Activated CD4-positive, alpha-beta memory T cell treated with anti-CD3 and anti-CD28 coated beads, Interleukin-2, amount 10 ng/mL, durations not matched to agents 7 days and 5 days (primary cell): Measurements from ENCODE around the gene ABLIM3. TPM values are rescaled to one million over a fixed set of nuclear protein-coding genes. Genes with fewer than 3 reads are reported as not detected.
A peak's percentile ranks its signal among the peaks of the same experiment; 100 is the strongest.

Experiments
- CTCF ChIA-PET: fragments of 350-600 bp; sonication (Branson Sonifier 250); formaldehyde crosslinking; loops from one replicate; lab custom pipeline; 2021; ENCODE audit warnings: antibody characterized with exemption, inconsistent platforms; lab: Charles Lee
- POLR2A ChIA-PET: fragments of 350-600 bp; sonication (Branson Sonifier 250); formaldehyde crosslinking; loops from one replicate; lab custom pipeline; 2021; ENCODE audit warnings: antibody characterized with exemption; lab: Charles Lee
- DNase-seq: peaks from one replicate; pipeline ENCODE4 v3.0.0-alpha.2; 2020
- H3K27ac Mint-ChIP-seq: one replicate; pipeline ENCODE4 v1.8.0; 2021; ENCODE audit warnings: mild to moderate bottlenecking, mixed read lengths
- H3K27me3 Mint-ChIP-seq: one replicate; pipeline ENCODE4 v1.8.0; 2021; ENCODE audit warnings: mixed read lengths
- H3K36me3 Mint-ChIP-seq: one replicate; pipeline ENCODE4 v1.8.0; 2021; ENCODE audit warnings: low read depth, mixed read lengths
- H3K4me1 Mint-ChIP-seq: one replicate; pipeline ENCODE4 v1.8.0; 2021; ENCODE audit warnings: mixed read lengths
- H3K4me3 Mint-ChIP-seq: one replicate; pipeline ENCODE4 v1.8.0; 2021; ENCODE audit warnings: mild to moderate bottlenecking, mixed read lengths
- H3K9me3 Mint-ChIP-seq: one replicate; pipeline ENCODE4 v1.8.0; 2021; ENCODE audit warnings: mixed read lengths
- total RNA-seq, 2 experiments: library from RNA; stranded (reverse); gene quantifications; one replicate each; pipeline ENCODE4 v1.2.3, GENCODE V29; 2021

Gene ABLIM3
- total RNA-seq, 2 experiments from 2014 or later = 0.08 to 0.38 TPM

DNA sequence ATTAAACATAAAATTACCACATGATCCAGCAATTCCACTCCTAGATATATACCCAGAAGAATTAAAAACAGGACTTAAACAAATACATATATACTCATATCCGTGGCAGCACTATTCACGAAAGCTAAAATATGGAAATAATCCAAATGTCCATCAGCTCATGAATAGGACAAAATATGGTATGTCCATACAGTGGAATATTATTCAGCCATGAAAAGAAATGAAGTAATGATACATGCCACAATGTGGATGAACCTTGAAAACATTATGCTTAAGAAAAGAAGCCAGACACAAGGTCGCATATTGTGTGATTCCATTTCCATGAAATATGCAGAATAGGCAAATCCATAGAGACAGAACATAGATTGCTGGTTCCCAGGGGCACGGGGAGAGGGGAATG, 105.6 kb downstream of the ABLIM3 start:
- POLR2A ChIA-PET = no interaction called here
- H3K27ac Mint-ChIP-seq = no peak overlapping the region
- no peak for DNase-seq
- H3K27me3 Mint-ChIP-seq = peaks cover 21% of the 10 kb centered on the region
- CTCF ChIA-PET = no interaction called here
- no peaks in the 10 kb centered on the region for H3K36me3 Mint-ChIP-seq
- H3K4me3 Mint-ChIP-seq = no peak overlapping the region
- no peaks in the 10 kb centered on the region for H3K9me3 Mint-ChIP-seq
- peaks cover 8% of the 10 kb centered on the region for H3K4me1 Mint-ChIP-seq

DNA sequence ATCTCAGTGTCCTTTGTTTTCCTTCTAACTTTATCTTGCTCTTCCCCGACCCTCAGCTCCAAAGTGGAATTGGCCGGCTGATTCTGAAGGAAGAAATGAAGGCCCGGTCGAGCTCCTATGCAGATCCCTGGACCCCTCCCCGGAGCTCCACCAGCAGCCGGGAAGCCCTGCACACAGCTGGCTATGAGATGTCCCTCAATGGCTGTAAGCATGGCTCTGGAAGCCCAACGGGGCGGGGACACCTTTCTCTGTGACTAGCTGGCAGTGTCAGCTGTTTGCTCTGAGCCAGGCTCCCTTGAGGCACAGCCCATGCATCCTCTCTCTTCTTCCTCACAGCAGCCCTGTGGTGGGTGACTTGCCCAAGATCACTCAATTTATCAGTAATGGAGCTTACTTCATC, 106.4 kb downstream of the ABLIM3 start:
- POLR2A ChIA-PET = no interaction called here

DNA sequence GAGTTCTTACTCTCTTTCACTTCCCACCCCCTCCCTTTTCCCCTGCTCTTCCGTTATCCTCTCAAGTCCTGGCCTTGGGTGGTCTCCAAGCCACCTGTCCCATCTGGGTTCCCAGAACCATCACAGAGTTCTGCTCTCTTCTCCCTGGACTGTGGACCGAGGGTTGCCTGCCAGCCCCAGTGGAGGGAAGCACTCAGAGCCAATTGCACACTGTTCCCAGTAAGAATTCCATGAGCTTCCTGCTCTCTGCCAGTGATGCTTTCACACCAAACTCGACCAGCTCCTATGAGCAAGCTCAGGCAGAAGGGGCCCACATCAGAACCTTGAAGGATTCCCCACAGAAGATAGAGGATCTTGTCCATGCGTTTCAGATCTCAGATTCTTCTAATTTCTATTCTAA, 110.3 kb downstream of the ABLIM3 start:
- H3K4me1 Mint-ChIP-seq = peaks cover 3% of the 10 kb centered on the region
- ChIA-PET CTCF (no interaction called here), POLR2A (no interaction called here)
- H3K36me3 Mint-ChIP-seq = no peaks in the 10 kb centered on the region
- no peak overlapping the region for H3K4me3 Mint-ChIP-seq
- H3K9me3 Mint-ChIP-seq = no peaks in the 10 kb centered on the region
- no peak for DNase-seq
- peaks cover 20% of the 10 kb centered on the region for H3K27me3 Mint-ChIP-seq
- H3K27ac Mint-ChIP-seq = no peak overlapping the region

More for the DNA sequence above, 106.4 kb downstream of the ABLIM3 start:
- H3K27me3 Mint-ChIP-seq = peaks cover 21% of the 10 kb centered on the region
- CTCF ChIA-PET = interaction anchor here (0.9 kb wide), 1 partner anchor 61 kb away, joined by 3 read pairs; no protein-coding TSS in a partner anchor
- H3K4me1 Mint-ChIP-seq = peaks cover 3% of the 10 kb centered on the region
- H3K27ac Mint-ChIP-seq = no peak overlapping the region
- H3K9me3 Mint-ChIP-seq = no peaks in the 10 kb centered on the region
- H3K4me3 Mint-ChIP-seq = no peak overlapping the region
- no peak for DNase-seq
- H3K36me3 Mint-ChIP-seq = no peaks in the 10 kb centered on the region

DNA sequence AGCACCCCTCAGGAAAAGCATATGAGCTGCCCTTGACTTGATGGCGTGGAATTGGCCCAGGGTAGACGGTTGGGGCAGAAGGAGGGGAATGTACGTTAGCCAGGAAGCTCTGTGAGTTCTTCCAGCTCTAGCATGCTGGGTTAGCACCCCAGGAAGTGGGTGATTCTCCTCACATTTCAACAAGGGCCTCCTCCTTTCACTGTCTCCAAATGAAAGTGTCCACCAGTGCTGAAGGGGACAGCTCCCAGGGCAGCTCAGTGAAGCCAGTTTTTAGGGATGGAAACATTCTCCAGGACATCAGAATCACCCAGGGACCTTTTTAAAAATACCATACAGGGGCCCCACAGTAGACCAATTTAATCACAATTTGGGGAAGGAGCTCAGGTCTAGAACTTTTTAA, 113.2 kb downstream of the ABLIM3 start:
- no peak for DNase-seq
- POLR2A ChIA-PET = interaction anchor here (0.9 kb wide), 1 partner anchor 14 kb away, joined by 3 read pairs; no protein-coding TSS in a partner anchor
- Mint-ChIP-seq H3K4me3 (no peak overlapping the region), H3K36me3 (no peaks in the 10 kb centered on the region), H3K27ac (no peak overlapping the region), H3K27me3 (peaks cover 9% of the 10 kb centered on the region), H3K4me1 (no peaks in the 10 kb centered on the region), H3K9me3 (no peaks in the 10 kb centered on the region)
- CTCF ChIA-PET = interaction anchor here (0.7 to 1.4 kb wide), 4 partner anchors 14 to 117 kb away, joined by 3 to 7 read pairs (median 3); partner anchors contain the start of gene ABLIM3

DNA sequence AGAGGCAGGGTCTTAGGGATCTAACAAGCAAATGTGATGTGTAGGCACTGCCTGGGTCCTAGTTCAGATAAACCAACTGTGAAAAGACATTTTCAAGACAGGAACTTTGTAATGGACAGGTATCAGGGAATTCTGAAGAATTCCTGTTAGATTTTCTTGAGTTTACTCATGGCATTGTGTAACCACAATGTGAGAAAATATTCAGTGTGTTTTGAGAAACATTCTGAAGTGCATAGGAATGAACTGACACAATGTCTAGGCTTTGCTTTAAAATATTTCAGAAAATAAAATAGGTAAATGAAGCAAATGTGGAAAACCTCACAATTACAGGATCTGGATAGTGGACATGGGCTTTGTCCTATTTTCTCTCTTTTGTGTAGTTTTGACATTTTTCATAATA, 115.2 kb downstream of the ABLIM3 start:
- ChIA-PET POLR2A (no interaction called here), CTCF (no interaction called here)
- Mint-ChIP-seq H3K9me3 (no peaks in the 10 kb centered on the region), H3K36me3 (no peaks in the 10 kb centered on the region), H3K27me3 (peaks cover 11% of the 10 kb centered on the region), H3K4me3 (no peak overlapping the region), H3K27ac (no peak overlapping the region), H3K4me1 (no peaks in the 10 kb centered on the region)
- no peak for DNase-seq

DNA sequence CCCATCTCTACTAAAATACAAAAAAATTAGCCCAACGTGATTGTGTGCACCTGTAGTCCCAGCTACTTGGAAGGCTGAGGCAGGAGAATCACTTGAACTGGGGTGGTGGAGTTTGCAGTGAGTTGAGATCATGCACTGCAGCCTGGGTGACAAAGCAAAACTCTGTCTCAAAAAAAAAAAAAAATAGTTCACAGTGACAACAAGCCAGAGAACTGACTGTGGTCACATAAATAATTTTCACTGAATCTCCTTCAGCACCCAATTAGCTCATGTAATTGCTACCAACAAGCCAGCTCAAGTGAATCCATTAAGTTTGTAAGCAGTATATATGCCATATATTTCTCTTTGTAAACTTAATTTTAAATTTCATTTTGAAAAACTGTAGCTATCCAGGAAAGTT, 115.8 kb downstream of the ABLIM3 start:
- no peaks in the 10 kb centered on the region for H3K4me1 Mint-ChIP-seq
- H3K27me3 Mint-ChIP-seq = peaks cover 16% of the 10 kb centered on the region
- POLR2A ChIA-PET = interaction anchor here (1.3 kb wide), 1 partner anchor 68 kb away, joined by 3 read pairs; no protein-coding TSS in a partner anchor
- H3K27ac Mint-ChIP-seq = no peak overlapping the region
- no peaks in the 10 kb centered on the region for H3K36me3 Mint-ChIP-seq
- H3K9me3 Mint-ChIP-seq = no peaks in the 10 kb centered on the region
- CTCF ChIA-PET = no interaction called here
- DNase-seq = no peak
- no peak overlapping the region for H3K4me3 Mint-ChIP-seq

DNA sequence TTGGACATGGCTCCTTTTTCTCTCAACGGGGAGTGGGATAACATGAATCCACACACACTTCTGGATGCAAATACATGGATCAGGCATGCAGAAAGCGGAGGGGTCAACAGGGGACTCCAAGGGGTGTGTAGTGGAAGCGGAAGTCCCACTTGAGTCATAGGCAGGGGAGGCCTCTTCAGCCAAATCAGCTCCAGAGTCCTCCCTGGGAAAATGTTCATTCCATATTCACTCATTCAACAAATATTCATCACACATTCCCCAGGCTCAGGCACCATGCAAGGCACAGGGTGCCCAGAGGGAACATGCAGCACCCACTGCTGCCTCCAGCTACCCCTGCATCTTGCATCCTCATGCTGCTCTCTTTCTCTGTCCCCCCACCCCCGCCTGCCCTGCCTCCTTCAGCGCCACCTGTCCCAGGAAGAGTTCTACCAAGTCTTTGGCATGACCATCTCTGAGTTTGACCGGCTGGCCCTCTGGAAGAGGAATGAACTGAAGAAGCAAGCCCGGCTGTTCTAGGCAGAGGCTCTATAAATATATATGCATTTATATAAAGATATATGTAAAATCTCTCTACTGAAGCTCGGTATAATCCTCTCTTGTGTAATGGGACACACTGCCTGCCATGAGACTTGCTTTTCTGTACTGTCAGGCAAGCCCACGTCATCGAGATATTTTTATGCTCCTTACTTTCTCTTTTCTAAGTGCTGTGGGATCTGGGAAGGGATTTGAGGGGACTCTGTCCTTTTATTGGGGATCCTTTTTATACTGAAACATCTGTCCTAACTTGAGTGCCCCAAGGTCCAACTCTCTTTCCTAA, 116.8 kb downstream of the ABLIM3 start:
- no peaks in the 10 kb centered on the region for H3K4me1 Mint-ChIP-seq
- no peak overlapping the region for H3K4me3 Mint-ChIP-seq
- H3K27ac Mint-ChIP-seq = no peak overlapping the region
- H3K27me3 Mint-ChIP-seq = peaks cover 18% of the 10 kb centered on the region
- DNase-seq = no peak
- no peaks in the 10 kb centered on the region for H3K9me3 Mint-ChIP-seq
- ChIA-PET CTCF (interaction anchor here (1.2 to 1.8 kb wide), 2 partner anchors 11 to 117 kb away, joined by 3 to 5 read pairs; partner anchors contain the start of gene ABLIM3), POLR2A (interaction anchor here (0.6 to 1.3 kb wide), 2 partner anchors 18 to 67 kb away, joined by 3 read pairs; no protein-coding TSS in a partner anchor)
- H3K36me3 Mint-ChIP-seq = no peaks in the 10 kb centered on the region

DNA sequence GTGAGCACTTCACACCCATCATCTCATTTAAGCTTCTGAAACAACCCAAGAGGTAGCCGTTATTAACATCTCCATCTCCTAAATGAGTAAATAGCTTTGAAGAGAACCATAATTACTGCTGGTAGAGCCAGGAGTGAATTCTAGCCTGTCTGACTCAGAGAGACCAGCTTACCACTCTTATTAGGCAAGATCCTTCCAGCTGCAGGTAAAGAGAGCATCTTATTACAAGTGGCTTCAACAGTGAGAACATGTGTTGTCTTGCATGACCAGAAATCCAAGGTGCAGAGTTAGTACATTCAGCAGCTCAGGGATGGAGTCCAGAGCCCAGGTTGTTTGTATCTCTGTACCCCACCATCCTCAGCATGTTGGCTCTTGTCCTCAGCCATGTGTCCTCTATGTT, 119.5 kb downstream of the ABLIM3 start:
- Mint-ChIP-seq H3K27me3 (peaks cover 19% of the 10 kb centered on the region), H3K4me1 (peaks cover 2% of the 10 kb centered on the region), H3K36me3 (no peaks in the 10 kb centered on the region), H3K9me3 (no peaks in the 10 kb centered on the region), H3K27ac (no peak overlapping the region), H3K4me3 (no peak overlapping the region)
- POLR2A ChIA-PET = no interaction called here
- DNase-seq = no peak
- CTCF ChIA-PET = no interaction called here

DNA sequence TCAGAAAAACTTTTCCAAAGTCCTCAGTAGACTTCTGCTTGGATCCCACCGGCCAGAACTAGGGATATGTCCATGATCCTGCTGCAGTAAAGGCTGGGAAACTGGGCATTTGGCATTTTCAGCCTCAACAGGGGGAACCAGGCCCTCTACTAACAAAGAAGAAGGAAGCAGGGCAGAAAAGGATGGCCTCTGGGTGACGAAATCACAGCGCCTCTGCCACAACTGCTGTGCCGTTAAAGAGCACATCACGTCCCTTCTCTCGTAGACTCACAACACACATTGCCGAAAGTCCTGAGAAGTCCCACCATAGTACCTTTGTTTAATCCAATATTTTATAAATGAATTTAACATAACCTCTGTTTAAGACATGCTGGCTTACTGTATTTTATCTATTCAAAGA, 120.0 kb downstream of the ABLIM3 start:
- Mint-ChIP-seq H3K9me3 (no peaks in the 10 kb centered on the region), H3K4me1 (peaks cover 2% of the 10 kb centered on the region), H3K4me3 (no peak overlapping the region), H3K36me3 (no peaks in the 10 kb centered on the region), H3K27ac (no peak overlapping the region), H3K27me3 (peaks cover 19% of the 10 kb centered on the region)
- CTCF ChIA-PET = no interaction called here
- DNase-seq = no peak
- POLR2A ChIA-PET = no interaction called here

DNA sequence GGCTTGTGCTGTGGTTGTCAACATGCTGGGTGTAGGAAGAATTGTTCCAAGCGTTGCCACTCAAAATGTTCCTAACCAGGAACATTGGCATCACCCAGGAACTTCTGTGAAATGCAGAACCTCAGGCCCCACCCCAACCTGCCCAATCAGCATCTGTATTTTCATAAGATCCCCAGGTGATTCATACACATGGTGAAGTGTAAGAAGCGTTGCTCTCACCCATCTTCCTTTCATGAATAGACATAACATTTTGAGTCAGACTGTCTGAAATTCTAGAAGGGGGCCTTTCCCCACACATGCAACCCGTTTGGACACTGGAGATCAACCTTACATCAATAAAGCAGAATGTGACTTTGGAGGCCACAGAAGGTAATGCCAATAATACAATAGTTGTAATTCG, 121.0 kb downstream of the ABLIM3 start:
- ChIA-PET CTCF (interaction anchor here (5.3 kb wide), 1 partner anchor 120 kb away, joined by 56 read pairs; the partner anchor contains the start of gene ABLIM3), POLR2A (no interaction called here)
- no peak for DNase-seq
- Mint-ChIP-seq H3K4me1 (peaks cover 2% of the 10 kb centered on the region), H3K9me3 (no peaks in the 10 kb centered on the region), H3K36me3 (no peaks in the 10 kb centered on the region), H3K27me3 (peaks cover 19% of the 10 kb centered on the region), H3K4me3 (no peak overlapping the region), H3K27ac (no peak overlapping the region)

DNA sequence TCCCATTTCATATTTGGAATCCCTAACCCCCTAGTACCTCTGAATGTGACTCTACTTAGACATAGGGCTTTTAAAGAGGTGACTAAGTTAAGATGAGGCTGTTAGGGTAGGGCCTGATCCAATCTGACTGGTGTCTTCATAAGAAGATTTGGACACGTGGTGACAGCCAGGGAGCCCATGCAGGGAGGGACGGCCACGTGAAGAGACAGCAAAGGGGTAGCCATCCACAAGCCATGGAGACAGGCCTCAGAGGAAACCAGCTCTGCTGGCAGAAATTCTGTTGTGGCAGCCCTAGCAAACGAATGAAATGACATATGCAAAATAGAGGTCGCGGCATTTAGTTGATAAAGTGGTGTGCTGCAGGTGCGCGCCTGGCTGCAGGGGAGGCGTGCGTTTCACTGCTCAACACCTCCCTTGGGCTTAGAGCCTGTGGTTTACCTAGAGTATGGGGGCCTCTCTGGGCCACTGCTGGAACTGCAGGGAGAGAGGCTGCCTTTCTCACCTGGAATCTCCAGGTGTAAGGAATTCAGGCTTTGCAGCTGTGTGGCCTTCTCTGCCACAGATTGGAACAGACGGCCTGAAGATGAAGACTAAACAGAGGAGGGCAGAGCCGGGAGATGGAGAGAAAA, 123.3 kb downstream of the ABLIM3 start:
- Mint-ChIP-seq H3K36me3 (no peaks in the 10 kb centered on the region), H3K27ac (no peak overlapping the region), H3K4me1 (peaks cover 2% of the 10 kb centered on the region), H3K27me3 (peaks cover 20% of the 10 kb centered on the region), H3K4me3 (no peak overlapping the region), H3K9me3 (no peaks in the 10 kb centered on the region)
- peak; percentile 64 for DNase-seq
- CTCF ChIA-PET = interaction anchor here (0.9 to 5.3 kb wide), 10 partner anchors 24 to 170 kb away, joined by 3 to 56 read pairs (median 4); partner anchors contain the start of gene ABLIM3
- POLR2A ChIA-PET = interaction anchor here (1.1 kb wide), 1 partner anchor 26 kb away, joined by 3 read pairs; no protein-coding TSS in a partner anchor

DNA sequence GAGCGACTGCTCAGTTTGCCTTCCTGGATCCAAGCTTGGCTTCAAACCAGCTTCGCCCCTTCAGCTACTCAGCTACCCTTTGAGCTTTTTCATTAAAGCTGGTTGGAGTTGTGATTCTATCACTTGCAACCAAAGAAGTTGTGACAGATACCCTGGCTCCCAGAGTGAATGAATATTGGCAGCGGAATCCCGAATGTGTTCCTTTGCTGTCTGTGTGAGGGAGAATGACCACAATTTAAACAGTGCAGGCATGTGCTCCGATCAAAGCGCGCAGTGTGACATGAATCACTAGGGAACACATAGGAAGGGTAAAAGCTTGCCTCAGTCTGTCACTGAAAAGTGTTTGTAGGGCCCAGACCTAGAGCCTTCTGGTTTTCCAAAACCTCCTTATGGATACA, 123.8 kb downstream of the ABLIM3 start:
- no peak overlapping the region for H3K4me3 Mint-ChIP-seq
- POLR2A ChIA-PET = interaction anchor here (1.1 kb wide), 1 partner anchor 27 kb away, joined by 3 read pairs; no protein-coding TSS in a partner anchor
- H3K9me3 Mint-ChIP-seq = no peaks in the 10 kb centered on the region
- no peak for DNase-seq
- H3K27ac Mint-ChIP-seq = no peak overlapping the region
- H3K4me1 Mint-ChIP-seq = peaks cover 2% of the 10 kb centered on the region
- H3K27me3 Mint-ChIP-seq = peaks cover 20% of the 10 kb centered on the region
- CTCF ChIA-PET = interaction anchor here (0.9 to 5.3 kb wide), 9 partner anchors 24 to 170 kb away, joined by 3 to 56 read pairs (median 5); partner anchors contain the start of gene ABLIM3
- no peaks in the 10 kb centered on the region for H3K36me3 Mint-ChIP-seq

DNA sequence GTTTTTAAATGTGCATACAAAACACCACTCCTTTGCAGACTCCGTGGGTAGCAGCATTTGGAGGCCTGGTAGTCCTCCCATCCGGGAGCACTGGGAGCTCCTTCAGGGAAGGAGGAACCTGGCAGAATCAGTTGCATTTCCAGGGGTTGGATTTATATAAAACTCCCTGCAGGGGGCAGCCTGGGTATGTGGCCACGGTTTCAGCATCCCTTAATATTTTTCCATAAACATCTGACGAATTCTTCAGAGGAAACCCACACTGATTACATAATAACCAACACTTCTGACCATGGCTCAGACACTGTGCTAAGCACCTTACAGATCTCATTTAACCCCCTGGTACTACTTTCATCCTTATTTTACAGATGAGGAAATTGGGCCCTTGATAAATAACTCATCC, 124.3 kb downstream of the ABLIM3 start:
- H3K4me1 Mint-ChIP-seq = peaks cover 2% of the 10 kb centered on the region
- H3K36me3 Mint-ChIP-seq = no peaks in the 10 kb centered on the region
- peaks cover 23% of the 10 kb centered on the region for H3K27me3 Mint-ChIP-seq
- ChIA-PET CTCF (interaction anchor here (0.9 to 5.3 kb wide), 8 partner anchors 25 to 169 kb away, joined by 3 to 56 read pairs (median 4); partner anchors contain the start of gene ABLIM3), POLR2A (interaction anchor here (1.1 kb wide), 1 partner anchor 27 kb away, joined by 3 read pairs; no protein-coding TSS in a partner anchor)
- no peak for DNase-seq
- H3K27ac Mint-ChIP-seq = no peak overlapping the region
- H3K4me3 Mint-ChIP-seq = no peak overlapping the region
- H3K9me3 Mint-ChIP-seq = no peaks in the 10 kb centered on the region
